HepG2 (cell line): ENCODE measurements around the gene SDF2. TPM values are rescaled to one million over a fixed set of nuclear protein-coding genes. Genes with fewer than 3 reads are reported as not detected.

Experiments
- AGO2 ChIP-seq: fragments of 200-400 bp; formaldehyde crosslinking; optimal IDR thresholded peaks from 2 replicates; pipeline ENCODE3; 2017; ENCODE audit warnings: mild to moderate bottlenecking, low read depth, low read length, moderate library complexity
- ETV5 ChIP-seq: IDR thresholded peaks from 2 replicates; pipeline ENCODE4 v1.6.1; 2018; ENCODE audit warnings: missing biosample characterization, missing genetic modification reagents, inconsistent platforms, borderline replicate concordance
- HDAC6 ChIP-seq: fragments of 200-600 bp; sonication (generic); IDR thresholded peaks from 2 replicates; pipeline ENCODE4 v1.7.0; 2017; ENCODE audit warnings: mild to moderate bottlenecking, antibody characterized with exemption, low read length, low read depth
- KDM5A ChIP-seq: fragments of 200-600 bp; sonication (generic); IDR thresholded peaks from 2 replicates; pipeline ENCODE4 v1.7.0; 2018; ENCODE audit warnings: antibody characterized with exemption, mild to moderate bottlenecking, low read length, borderline replicate concordance
- MED13 ChIP-seq: sonication (generic); formaldehyde crosslinking; IDR thresholded peaks from 2 replicates; pipeline ENCODE4 v1.5.0; 2020; ENCODE audit warnings: missing genetic modification reagents
- YEATS2 ChIP-seq: sonication (generic); formaldehyde crosslinking; IDR thresholded peaks from 2 replicates; pipeline ENCODE4 v1.4.0; 2020; ENCODE audit warnings: missing genetic modification reagents, borderline replicate concordance
- ZFP36L2 ChIP-seq: sonication (generic); formaldehyde crosslinking; IDR thresholded peaks from 2 replicates; pipeline ENCODE4 v1.4.0; 2020; ENCODE audit warnings: missing genetic modification reagents
- ZNF335 ChIP-seq: sonication (generic); formaldehyde crosslinking; IDR thresholded peaks from 2 replicates; pipeline ENCODE4 v1.4.0; 2020; ENCODE audit warnings: missing genetic modification reagents
- ZNF615 ChIP-seq: sonication (generic); formaldehyde crosslinking; IDR thresholded peaks from 2 replicates; pipeline ENCODE4 v1.5.0; 2020; ENCODE audit warnings: mild to moderate bottlenecking, missing genetic modification reagents, borderline replicate concordance
- ZNF672 ChIP-seq: sonication (generic); formaldehyde crosslinking; IDR thresholded peaks from 2 replicates; pipeline ENCODE4 v1.8.1; 2022; ENCODE audit warnings: missing genetic modification reagents
- ZNF678 ChIP-seq: sonication (generic); formaldehyde crosslinking; IDR thresholded peaks from 2 replicates; pipeline ENCODE4 v1.4.0; 2020; ENCODE audit warnings: mild to moderate bottlenecking, missing genetic modification reagents
- ZNF878 ChIP-seq: sonication (generic); formaldehyde crosslinking; IDR thresholded peaks from 2 replicates; pipeline ENCODE4 v1.8.1; 2023; ENCODE audit warnings: mild to moderate bottlenecking, missing genetic modification reagents, moderate library complexity
- polyA plus RNA-seq, 8 experiments: library from polyadenylated mRNA; depleted of rRNA in 3 of 8; stranded (reverse) in 7 of 8; unstranded in 1 of 8; fragments of >200 nt; fragmentation: Illumina TruSeq in 4 of 8; extraction: Trizol in 4 of 8; gene quantifications; 2 replicates each; pipeline versions ENCODE4 v1.2.1 to v1.2.3, GENCODE V29; 2011 to 2016; ENCODE audit warnings: low read depth in 4 of 8, missing spikeins in 1 of 8, mixed read lengths in 1 of 8; ENCODE audit not compliant: insufficient read depth in 1 of 8
- total RNA-seq, 5 experiments: library from RNA; depleted of rRNA; stranded (reverse); fragments of >200 nt; fragmentation: Illumina TruSeq; extraction: Trizol; gene quantifications; 2 replicates each; pipeline ENCODE4 v1.2.3, GENCODE V29; 2016; ENCODE audit warnings: low read depth in 1 of 5
- TF ChIP-seq, protein P1 (sequence below): sonication (generic); formaldehyde crosslinking; IDR thresholded peaks from one replicate; pipeline ENCODE4 v1.5.1; 2020; ENCODE audit warnings: mild to moderate bottlenecking, missing genetic modification reagents; ENCODE audit errors: not compliant biosample characterization
- TF ChIP-seq, protein P2 (sequence below): sonication (generic); formaldehyde crosslinking; IDR thresholded peaks from 2 replicates; pipeline ENCODE4 v1.4.0; 2020; ENCODE audit warnings: missing genetic modification reagents
- TF ChIP-seq, protein P3 (sequence below): IDR thresholded peaks from 2 replicates; pipeline ENCODE4 v1.6.1; 2016; ENCODE audit warnings: missing biosample characterization, missing genetic modification reagents, low read depth
- TF ChIP-seq, protein P4 (sequence below): sonication (generic); formaldehyde crosslinking; IDR thresholded peaks from 2 replicates; pipeline ENCODE4 v1.9.0; 2021; ENCODE audit warnings: missing genetic modification reagents, mild to moderate bottlenecking, borderline replicate concordance

SDF2 gene
- total and polyA plus RNA-seq, 2 of the 13 experiments (the other 11 are each of a cell fraction or from before 2014, with no cell fraction given), result 58.2 to 58.4 TPM

DNA sequence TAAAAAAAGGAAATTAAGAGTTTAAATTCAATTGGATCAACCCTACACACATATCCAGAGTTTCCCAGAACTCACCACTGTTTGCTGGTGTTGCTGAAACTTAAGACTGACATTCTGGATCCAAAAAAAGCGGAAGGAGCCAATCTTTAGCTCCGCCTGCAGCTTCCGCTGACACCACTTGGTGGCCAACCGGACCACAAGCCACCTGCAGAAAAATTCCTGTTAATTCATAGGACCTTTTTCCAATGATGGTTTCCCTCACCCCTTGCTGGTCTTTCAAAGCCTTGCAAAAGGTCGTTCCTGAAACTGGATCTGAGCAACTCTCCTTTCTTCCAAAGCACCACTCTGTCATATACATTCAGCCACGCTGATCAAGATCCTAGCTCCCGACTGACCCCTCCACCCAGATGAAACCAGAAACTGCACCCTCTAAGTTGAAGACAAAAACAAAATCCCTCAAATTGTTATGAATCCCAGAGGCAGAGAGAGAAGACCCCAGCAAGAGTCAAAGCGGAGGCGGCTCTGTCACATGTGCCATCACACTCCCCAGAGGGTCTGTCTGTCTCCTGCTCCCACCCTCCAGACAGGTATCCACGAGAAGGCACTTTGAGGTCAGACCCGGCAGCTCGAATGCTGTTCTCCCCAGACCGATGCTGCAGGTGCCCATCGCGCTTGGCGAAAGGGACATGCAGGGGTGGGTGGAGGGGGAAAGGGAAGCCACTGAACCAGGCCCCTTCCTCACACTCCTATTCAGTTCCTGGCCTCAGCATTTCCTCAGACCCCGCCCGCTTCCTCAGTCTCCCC is 17.5 kb downstream of the SDF2 start (continued):
- TF ChIP-seq, protein P1, sequence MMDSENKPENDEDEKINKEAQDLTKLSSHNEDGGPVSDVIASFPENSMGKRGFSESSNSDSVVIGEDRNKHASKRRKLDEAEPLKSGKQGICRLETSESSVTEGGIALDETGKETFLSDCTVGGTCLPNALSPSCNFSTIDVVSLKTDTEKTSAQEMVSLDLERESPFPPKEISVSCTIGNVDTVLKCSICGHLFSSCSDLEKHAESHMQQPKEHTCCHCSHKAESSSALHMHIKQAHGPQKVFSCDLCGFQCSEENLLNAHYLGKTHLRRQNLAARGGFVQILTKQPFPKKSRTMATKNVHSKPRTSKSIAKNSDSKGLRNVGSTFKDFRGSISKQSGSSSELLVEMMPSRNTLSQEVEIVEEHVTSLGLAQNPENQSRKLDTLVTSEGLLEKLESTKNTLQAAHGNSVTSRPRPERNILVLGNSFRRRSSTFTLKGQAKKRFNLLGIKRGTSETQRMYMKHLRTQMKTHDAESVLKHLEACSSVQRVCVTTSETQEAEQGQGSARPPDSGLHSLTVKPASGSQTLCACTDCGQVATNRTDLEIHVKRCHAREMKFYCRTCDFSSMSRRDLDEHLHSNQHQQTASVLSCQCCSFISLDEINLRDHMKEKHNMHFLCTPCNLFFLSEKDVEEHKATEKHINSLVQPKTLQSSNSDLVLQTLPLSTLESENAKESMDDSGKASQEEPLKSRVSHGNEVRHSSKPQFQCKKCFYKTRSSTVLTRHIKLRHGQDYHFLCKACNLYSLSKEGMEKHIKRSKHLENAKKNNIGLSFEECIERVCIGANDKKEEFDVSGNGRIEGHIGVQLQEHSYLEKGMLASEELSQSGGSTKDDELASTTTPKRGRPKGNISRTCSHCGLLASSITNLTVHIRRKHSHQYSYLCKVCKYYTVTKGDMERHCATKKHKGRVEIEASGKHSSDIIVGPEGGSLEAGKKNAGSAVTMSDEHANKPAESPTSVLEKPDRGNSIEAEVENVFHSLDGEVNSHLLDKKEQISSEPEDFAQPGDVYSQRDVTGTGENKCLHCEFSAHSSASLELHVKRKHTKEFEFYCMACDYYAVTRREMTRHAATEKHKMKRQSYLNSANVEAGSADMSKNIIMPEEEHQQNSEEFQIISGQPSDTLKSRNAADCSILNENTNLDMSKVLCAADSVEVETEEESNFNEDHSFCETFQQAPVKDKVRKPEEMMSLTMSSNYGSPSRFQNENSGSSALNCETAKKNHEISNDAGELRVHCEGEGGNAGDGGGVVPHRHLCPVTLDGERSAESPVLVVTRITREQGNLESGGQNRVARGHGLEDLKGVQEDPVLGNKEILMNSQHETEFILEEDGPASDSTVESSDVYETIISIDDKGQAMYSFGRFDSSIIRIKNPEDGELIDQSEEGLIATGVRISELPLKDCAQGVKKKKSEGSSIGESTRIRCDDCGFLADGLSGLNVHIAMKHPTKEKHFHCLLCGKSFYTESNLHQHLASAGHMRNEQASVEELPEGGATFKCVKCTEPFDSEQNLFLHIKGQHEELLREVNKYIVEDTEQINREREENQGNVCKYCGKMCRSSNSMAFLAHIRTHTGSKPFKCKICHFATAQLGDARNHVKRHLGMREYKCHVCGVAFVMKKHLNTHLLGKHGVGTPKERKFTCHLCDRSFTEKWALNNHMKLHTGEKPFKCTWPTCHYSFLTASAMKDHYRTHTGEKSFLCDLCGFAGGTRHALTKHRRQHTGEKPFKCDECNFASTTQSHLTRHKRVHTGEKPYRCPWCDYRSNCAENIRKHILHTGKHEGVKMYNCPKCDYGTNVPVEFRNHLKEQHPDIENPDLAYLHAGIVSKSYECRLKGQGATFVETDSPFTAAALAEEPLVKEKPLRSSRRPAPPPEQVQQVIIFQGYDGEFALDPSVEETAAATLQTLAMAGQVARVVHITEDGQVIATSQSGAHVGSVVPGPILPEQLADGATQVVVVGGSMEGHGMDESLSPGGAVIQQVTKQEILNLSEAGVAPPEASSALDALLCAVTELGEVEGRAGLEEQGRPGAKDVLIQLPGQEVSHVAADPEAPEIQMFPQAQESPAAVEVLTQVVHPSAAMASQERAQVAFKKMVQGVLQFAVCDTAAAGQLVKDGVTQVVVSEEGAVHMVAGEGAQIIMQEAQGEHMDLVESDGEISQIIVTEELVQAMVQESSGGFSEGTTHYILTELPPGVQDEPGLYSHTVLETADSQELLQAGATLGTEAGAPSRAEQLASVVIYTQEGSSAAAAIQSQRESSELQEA (CRISPR knock-in tag), result no peak
- TF ChIP-seq MED13 (CRISPR knock-in tag) (no peak), AGO2 (no peak), ETV5 (CRISPR knock-in tag) (peak; percentile 44; the same call in 1 of the 2 replicates), ZNF678 (no peak), KDM5A (no peak; the same call in 1 of the 2 replicates), HDAC6 (no peak), YEATS2 (CRISPR knock-in tag) (peak; percentile 18; the same call in 1 of the 2 replicates), ZNF615 (CRISPR knock-in tag) (no peak), ZFP36L2 (CRISPR knock-in tag) (no peak; the same call in 1 of the 2 replicates), ZNF672 (CRISPR knock-in tag) (no peak), ZNF878 (CRISPR knock-in tag) (no peak), ZNF335 (CRISPR knock-in tag) (no peak)
- TF ChIP-seq, protein P2, sequence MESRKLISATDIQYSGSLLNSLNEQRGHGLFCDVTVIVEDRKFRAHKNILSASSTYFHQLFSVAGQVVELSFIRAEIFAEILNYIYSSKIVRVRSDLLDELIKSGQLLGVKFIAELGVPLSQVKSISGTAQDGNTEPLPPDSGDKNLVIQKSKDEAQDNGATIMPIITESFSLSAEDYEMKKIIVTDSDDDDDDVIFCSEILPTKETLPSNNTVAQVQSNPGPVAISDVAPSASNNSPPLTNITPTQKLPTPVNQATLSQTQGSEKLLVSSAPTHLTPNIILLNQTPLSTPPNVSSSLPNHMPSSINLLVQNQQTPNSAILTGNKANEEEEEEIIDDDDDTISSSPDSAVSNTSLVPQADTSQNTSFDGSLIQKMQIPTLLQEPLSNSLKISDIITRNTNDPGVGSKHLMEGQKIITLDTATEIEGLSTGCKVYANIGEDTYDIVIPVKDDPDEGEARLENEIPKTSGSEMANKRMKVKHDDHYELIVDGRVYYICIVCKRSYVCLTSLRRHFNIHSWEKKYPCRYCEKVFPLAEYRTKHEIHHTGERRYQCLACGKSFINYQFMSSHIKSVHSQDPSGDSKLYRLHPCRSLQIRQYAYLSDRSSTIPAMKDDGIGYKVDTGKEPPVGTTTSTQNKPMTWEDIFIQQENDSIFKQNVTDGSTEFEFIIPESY, result no peak
- TF ChIP-seq, protein P3, sequence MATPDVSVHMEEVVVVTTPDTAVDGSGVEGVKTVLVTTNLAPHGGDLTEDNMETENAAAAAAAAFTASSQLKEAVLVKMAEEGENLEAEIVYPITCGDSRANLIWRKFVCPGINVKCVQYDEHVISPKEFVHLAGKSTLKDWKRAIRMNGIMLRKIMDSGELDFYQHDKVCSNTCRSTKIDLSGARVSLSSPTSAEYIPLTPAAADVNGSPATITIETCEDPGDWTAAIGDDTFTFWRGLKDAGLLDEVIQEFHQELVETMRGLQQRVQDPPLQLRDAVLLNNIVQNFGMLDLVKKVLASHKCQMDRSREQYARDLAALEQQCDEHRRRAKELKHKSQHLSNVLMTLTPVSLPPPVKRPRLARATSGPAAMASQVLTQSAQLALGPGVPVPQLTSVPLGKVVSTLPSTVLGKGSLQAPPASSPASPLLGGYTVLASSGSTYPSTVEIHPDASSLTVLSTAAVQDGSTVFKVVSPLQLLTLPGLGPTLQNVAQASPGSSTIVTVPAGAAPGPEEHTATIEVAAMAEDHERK (CRISPR knock-in tag), result no peak
- TF ChIP-seq, protein P4, sequence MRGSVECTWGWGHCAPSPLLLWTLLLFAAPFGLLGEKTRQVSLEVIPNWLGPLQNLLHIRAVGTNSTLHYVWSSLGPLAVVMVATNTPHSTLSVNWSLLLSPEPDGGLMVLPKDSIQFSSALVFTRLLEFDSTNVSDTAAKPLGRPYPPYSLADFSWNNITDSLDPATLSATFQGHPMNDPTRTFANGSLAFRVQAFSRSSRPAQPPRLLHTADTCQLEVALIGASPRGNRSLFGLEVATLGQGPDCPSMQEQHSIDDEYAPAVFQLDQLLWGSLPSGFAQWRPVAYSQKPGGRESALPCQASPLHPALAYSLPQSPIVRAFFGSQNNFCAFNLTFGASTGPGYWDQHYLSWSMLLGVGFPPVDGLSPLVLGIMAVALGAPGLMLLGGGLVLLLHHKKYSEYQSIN (CRISPR knock-in tag), result no peak
